ENCODE data around the gene PRMT3. TPM values are rescaled to one million over a fixed set of nuclear protein-coding genes. Genes with fewer than 3 reads are reported as not detected.
"Not testable (repeated sequence)": the region's sequence is repeated elsewhere in the genome, so short reads cannot be mapped to it uniquely, and the experiment has no call there.

Gene PRMT3
- total RNA-seq, 3 donors from 2014 or later, result 14.9 to 26.2 (median 18.4) TPM

DNA sequence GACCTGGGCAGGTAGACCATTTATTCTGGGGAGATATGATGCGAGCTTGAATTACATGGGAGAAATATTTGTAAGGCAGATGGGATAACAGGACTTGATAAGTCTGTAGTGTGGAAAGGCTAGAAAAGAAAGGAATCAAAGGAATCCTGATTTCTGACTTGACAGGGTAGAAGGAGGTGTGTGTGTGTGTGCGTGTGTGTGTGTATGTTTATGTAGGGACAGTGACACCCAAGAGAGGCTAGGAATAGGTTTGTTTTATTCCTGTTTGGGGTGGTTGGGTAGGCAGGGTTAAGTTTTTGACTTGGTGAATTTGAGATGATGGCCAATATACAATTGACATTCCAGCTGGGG lies 24.4 kb upstream of the PRMT3 start:
- TF ChIP-seq, protein P1, sequence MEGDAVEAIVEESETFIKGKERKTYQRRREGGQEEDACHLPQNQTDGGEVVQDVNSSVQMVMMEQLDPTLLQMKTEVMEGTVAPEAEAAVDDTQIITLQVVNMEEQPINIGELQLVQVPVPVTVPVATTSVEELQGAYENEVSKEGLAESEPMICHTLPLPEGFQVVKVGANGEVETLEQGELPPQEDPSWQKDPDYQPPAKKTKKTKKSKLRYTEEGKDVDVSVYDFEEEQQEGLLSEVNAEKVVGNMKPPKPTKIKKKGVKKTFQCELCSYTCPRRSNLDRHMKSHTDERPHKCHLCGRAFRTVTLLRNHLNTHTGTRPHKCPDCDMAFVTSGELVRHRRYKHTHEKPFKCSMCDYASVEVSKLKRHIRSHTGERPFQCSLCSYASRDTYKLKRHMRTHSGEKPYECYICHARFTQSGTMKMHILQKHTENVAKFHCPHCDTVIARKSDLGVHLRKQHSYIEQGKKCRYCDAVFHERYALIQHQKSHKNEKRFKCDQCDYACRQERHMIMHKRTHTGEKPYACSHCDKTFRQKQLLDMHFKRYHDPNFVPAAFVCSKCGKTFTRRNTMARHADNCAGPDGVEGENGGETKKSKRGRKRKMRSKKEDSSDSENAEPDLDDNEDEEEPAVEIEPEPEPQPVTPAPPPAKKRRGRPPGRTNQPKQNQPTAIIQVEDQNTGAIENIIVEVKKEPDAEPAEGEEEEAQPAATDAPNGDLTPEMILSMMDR (IDR thresholded peaks at IDR 0.05), result no peak
- TF ChIP-seq POLR2A (IDR thresholded peaks at IDR 0.05) (no peak), POLR2AphosphoS5 (IDR thresholded peaks at IDR 0.05) (no peak)
- intact Hi-C loops (cut with DNase I; ENCODE audit: low total_unique reads), result no loop called here

DNA sequence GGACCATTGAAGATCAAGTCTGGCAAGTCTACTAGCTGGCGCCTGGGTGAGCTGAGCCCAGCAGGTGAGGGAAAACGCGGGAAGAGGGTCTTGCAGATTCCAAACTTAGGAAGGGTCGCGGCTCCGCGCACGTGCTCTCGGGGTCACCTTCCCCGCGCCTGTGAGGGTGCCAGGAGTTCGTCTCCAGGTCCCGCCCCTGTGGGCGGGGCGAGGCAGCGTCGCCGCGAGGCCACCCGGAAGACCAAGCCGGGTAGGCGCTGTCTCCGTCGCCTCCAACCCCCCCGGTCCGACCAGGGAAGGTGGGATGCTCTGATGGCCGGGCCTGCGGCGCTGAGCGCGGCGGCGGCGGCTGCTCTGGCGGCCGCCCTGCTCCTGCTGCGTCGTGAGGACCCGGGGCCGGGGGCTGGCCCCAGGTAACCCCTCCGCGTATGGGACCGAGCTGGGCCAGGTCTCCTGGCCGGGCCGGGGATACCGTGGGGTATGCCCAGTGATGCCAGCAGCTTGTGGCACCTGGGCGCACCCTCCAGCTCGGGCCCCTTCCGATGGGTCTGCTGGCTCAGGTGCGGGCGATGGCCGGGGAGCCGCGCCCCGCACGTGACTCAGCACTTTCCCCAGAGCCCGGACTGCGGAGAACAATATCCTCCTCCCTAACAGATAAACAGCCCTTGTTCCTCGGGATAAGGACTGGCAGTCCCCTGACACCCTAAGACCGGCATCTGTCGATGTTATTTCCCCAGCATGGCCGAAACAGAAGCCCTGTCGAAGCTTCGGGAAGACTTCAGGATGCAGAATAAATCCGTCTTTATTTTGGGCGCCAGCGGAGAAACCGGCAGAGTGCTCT lies 23.8 kb upstream of the PRMT3 start, which contains the start of gene HTATIP2:
TSS of gene HTATIP2 (plus strand) at position 215 of the 841 bp plus-strand sequence. CDS start at position 739, 524 bp downstream.
- no peaks in the 10 kb centered on the region for H3K27me3 ChIP-seq
- peak within 1 kb of the TSS; percentile 73 to 98 (median 89) for H3K4me3 ChIP-seq
- H3K27ac ChIP-seq, result peak within 1 kb of the TSS; percentile 88 to 93
- no peaks in the 10 kb centered on the region for H3K4me1 ChIP-seq
- no peaks in the 10 kb centered on the region for H3K36me3 ChIP-seq
- intact Hi-C loops (cut with DNase I; ENCODE audit: low total_unique reads), result no loop called here
- H3K9me3 ChIP-seq, result no peaks in the 10 kb centered on the region
- TF ChIP-seq, protein P1 (IDR thresholded peaks at IDR 0.05), result no peak
- no peak for TF ChIP-seq POLR2AphosphoS5 (IDR thresholded peaks at IDR 0.05)
- TF ChIP-seq POLR2A (IDR thresholded peaks at IDR 0.05), result no peak
- DNase-seq (ENCODE audit: low spot score in 2 of 2), result peak in 1 of 2 donors; percentile 55

More for the DNA sequence above, 24.4 kb upstream of the PRMT3 start:
- Histone ChIP-seq H3K4me3 (peak overlapping the region; percentile 73 to 98 (median 89)), H3K9me3 (no peaks in the 10 kb centered on the region), H3K36me3 (no peaks in the 10 kb centered on the region), H3K27me3 (no peaks in the 10 kb centered on the region), H3K27ac (peak overlapping the region in 1 of 2 donors; percentile 93), H3K4me1 (no peaks in the 10 kb centered on the region)
- DNase-seq (ENCODE audit: low spot score in 2 of 2), result no peak

DNA sequence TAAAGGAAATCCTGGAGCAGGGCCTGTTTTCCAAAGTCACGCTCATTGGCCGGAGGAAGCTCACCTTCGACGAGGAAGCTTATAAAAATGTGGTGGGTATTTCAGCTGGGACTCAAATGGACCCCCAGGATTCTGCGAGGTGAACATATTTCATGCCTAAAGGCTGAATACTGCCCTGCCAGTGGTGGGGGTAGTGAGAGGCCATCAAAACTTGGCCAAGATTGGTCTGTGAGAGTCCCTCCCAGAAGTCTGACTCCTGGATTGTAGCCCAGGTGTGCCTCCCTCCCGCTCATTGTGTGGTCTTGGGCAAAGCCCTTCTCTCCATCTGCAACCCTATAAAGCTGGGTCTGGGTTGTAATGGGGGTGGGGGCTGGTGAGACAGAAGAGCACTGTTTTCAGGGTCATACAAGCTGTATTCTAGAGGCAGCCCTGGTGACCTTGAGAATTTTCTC lies 23.1 kb upstream of the PRMT3 start:
- H3K4me1 ChIP-seq, result no peaks in the 10 kb centered on the region
- TF ChIP-seq POLR2A (IDR thresholded peaks at IDR 0.05) (no peak), POLR2AphosphoS5 (IDR thresholded peaks at IDR 0.05) (no peak)
- TF ChIP-seq, protein P1 (IDR thresholded peaks at IDR 0.05), result no peak
- DNase-seq (ENCODE audit: low spot score in 2 of 2), result no peak
- H3K9me3 ChIP-seq, result no peaks in the 10 kb centered on the region
- H3K4me3 ChIP-seq, result peak overlapping the region; percentile 73 to 98 (median 89)
- no peaks in the 10 kb centered on the region for H3K36me3 ChIP-seq
- H3K27me3 ChIP-seq, result no peaks in the 10 kb centered on the region
- peak overlapping the region; percentile 88 to 93 for H3K27ac ChIP-seq
- intact Hi-C loops (cut with DNase I; ENCODE audit: low total_unique reads), result no loop called here

DNA sequence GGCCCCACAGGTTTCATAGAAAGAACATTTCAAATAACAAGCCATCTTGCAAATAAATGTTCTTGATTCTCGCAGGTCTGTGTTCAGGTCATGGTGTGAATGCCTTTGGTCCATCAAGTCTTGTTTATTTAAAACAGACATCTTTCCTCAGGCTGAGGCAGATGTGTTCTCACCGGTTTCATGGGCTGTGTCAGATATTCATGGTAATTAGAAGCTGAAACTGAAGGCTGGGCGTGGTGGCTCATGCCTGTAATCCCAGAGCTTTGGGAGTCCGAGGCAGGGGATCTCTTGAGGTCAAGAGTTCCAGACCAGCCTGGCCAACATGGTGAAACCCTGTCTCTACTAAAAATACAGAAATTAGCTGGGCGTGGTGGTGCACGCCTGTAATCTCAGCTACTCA lies 22.1 kb upstream of the PRMT3 start:
- H3K4me1 ChIP-seq; H3K4me3 ChIP-seq; H3K27me3 ChIP-seq; intact Hi-C loops (cut with DNase I; ENCODE audit: low total_unique reads); H3K27ac ChIP-seq; DNase-seq (ENCODE audit: low spot score in 2 of 2); H3K9me3 ChIP-seq; H3K36me3 ChIP-seq: not testable (repeated sequence)

DNA sequence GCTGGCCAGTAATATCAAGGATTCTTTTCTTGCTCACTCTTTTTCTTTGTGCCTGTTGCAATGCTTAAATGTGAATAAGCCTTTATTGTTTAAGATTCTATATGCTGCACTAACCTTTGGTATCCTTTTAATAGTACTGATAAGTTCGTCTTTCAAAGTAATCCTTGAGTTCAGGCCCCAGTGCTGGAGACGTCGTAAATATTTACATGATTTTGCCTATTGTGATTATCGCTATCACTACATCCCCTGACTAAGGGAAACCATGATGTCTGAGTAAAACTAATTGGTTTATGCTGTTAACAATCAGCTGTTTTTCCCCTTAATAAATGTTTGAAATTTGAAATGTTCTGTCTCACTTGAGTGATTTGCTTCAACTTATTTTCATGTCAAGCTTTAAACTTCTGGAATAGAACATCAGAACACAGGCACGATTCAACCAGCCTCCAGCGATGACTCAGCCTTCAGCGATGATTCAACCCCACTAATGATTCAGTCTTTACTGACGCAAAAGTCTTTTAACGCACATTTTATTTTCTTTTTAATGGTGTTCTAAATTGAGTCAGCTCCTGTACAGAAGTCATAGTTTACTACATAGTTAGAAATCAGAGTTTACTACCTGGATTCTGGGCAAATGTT lies 20.1 kb upstream of the PRMT3 start:
- Histone ChIP-seq H3K27me3 (no peaks in the 10 kb centered on the region), H3K9me3 (no peaks in the 10 kb centered on the region), H3K36me3 (no peaks in the 10 kb centered on the region), H3K4me1 (no peaks in the 10 kb centered on the region), H3K4me3 (no peak overlapping the region), H3K27ac (no peak overlapping the region)
- TF ChIP-seq, protein P1 (IDR thresholded peaks at IDR 0.05), result no peak
- no peak for TF ChIP-seq POLR2AphosphoS5 (IDR thresholded peaks at IDR 0.05)
- no peak for TF ChIP-seq POLR2A (IDR thresholded peaks at IDR 0.05)
- no peak for DNase-seq (ENCODE audit: low spot score in 2 of 2)
- intact Hi-C loops (cut with DNase I; ENCODE audit: low total_unique reads), result no loop called here

All from breast epithelium (tissue), 4 donors.